ENCODE results near the gene XIRP2. TPM values are rescaled to one million over a fixed set of nuclear protein-coding genes. Genes with fewer than 3 reads are reported as not detected.

XIRP2 gene
- polyA plus RNA-seq, 1 experiment, result not detected

DNA sequence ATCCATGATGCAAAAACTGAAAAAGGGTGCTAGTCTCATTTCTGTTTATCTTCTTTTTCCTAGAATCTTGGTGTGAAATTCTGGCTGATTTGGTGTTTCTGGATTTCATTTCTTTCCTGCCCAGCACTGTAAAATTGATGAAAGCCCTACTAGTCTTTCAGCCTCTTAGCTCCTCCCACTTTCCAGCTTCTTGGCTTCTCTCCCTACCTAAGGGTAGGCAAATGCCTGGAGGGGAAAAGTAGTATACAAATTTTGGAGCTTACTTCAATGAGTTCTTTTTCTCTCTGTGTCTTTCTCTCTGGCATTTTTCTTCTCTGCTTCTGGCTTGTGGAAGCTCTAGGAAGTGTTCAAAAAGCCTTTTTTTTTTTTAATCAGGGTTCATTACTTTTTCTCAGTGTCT, 160.5 kb downstream of the XIRP2 start:
- Histone ChIP-seq H3K4me3 (ENCODE audit: low read depth, low read length) (no peak overlapping the region), H3K36me3 (ENCODE audit: control insufficient read depth, insufficient read depth, low read length) (no peaks in the 10 kb centered on the region), H3K27me3 (ENCODE audit: control insufficient read depth, insufficient read depth, low read length) (no peaks in the 10 kb centered on the region)
- DNase-seq (ENCODE audit: low read depth), result no peak
- ChIA-PET POLR2A (interaction anchor here (0.6 kb wide), 1 partner anchor 213 kb away, joined by 3 read pairs; no protein-coding TSS in a partner anchor), CTCF (no interaction called here)
- TF ChIP-seq, protein P1, sequence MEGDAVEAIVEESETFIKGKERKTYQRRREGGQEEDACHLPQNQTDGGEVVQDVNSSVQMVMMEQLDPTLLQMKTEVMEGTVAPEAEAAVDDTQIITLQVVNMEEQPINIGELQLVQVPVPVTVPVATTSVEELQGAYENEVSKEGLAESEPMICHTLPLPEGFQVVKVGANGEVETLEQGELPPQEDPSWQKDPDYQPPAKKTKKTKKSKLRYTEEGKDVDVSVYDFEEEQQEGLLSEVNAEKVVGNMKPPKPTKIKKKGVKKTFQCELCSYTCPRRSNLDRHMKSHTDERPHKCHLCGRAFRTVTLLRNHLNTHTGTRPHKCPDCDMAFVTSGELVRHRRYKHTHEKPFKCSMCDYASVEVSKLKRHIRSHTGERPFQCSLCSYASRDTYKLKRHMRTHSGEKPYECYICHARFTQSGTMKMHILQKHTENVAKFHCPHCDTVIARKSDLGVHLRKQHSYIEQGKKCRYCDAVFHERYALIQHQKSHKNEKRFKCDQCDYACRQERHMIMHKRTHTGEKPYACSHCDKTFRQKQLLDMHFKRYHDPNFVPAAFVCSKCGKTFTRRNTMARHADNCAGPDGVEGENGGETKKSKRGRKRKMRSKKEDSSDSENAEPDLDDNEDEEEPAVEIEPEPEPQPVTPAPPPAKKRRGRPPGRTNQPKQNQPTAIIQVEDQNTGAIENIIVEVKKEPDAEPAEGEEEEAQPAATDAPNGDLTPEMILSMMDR (IDR thresholded peaks at IDR 0.05; ENCODE audit: insufficient read depth, low read depth, low read length), result no peak

DNA sequence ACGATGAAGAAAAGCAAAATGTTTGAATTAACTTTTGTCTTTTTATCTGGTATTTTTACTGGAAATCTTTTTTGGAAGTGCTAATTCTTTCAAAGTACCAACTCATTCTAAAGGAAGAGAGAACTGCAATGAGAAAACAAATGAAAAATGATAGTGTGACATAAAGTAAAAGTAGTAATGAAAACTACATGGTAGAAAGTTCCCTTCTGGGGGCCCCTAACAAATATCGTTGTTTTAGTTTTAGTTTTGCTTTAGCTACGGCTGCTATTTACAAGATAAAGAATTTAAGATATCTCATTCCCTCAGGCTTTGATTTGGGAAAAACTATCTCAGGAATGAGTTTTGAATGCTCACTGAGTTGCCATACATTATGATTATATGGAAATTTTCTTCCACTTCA, 161.4 kb downstream of the XIRP2 start:
- no peaks in the 10 kb centered on the region for H3K27me3 ChIP-seq (ENCODE audit: control insufficient read depth, insufficient read depth, low read length)
- POLR2A ChIA-PET, result no interaction called here
- CTCF ChIA-PET, result no interaction called here
- TF ChIP-seq, protein P1 (IDR thresholded peaks at IDR 0.05; ENCODE audit: insufficient read depth, low read depth, low read length), result no peak
- no peak for DNase-seq (ENCODE audit: low read depth)
- no peak overlapping the region for H3K4me3 ChIP-seq (ENCODE audit: low read depth, low read length)
- no peaks in the 10 kb centered on the region for H3K36me3 ChIP-seq (ENCODE audit: control insufficient read depth, insufficient read depth, low read length)

DNA sequence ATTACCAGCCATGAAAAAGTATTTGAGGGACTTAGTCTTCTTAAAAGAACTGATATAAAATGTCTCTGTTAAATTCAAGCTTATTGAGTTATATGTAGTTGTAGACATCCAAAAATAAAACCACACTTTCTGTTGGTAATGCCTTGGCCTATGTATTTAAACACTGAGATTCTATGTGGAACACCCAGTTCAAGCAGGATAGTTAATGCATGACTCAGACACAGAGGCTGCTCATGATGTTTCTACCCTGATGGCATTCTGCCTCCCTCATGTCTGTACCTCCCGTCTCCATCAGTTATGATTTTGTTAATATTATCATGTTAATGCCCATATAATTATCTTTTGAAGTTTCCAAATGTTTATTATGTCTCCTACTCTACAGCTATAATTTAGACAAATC, 164.5 kb downstream of the XIRP2 start:
- Histone ChIP-seq H3K4me3 (ENCODE audit: low read depth, low read length) (no peak overlapping the region), H3K27me3 (ENCODE audit: control insufficient read depth, insufficient read depth, low read length) (no peaks in the 10 kb centered on the region), H3K36me3 (ENCODE audit: control insufficient read depth, insufficient read depth, low read length) (no peaks in the 10 kb centered on the region)
- TF ChIP-seq, protein P1 (IDR thresholded peaks at IDR 0.05; ENCODE audit: insufficient read depth, low read depth, low read length), result no peak
- no peak for DNase-seq (ENCODE audit: low read depth)
- ChIA-PET POLR2A (no interaction called here), CTCF (interaction anchor here (0.9 kb wide), 1 partner anchor 159 kb away, joined by 3 read pairs; no protein-coding TSS in a partner anchor)

DNA sequence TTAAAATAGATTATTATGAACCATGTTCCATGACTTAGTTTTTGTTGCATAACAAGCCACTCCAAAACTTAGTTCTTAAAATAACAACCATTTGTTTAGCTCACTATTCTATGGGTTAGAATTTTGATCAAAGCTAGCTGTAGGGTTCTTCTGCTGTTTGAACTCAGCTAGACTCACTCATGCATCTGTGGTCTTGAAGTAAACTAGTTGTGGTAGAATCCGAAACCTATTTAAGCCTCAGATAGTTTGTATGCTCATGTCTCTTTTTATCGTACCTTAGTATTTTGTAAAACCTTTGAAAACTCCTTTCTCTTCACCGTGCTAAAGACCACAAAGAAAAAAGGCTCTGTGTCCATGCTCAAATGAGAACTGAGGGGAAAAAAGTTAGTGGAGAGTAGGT, 166.6 kb downstream of the XIRP2 start:
- Histone ChIP-seq H3K27me3 (ENCODE audit: control insufficient read depth, insufficient read depth, low read length) (no peaks in the 10 kb centered on the region), H3K4me3 (ENCODE audit: low read depth, low read length) (no peak overlapping the region), H3K36me3 (ENCODE audit: control insufficient read depth, insufficient read depth, low read length) (no peaks in the 10 kb centered on the region)
- ChIA-PET POLR2A (no interaction called here), CTCF (no interaction called here)
- DNase-seq (ENCODE audit: low read depth), result no peak
- TF ChIP-seq, protein P1 (IDR thresholded peaks at IDR 0.05; ENCODE audit: insufficient read depth, low read depth, low read length), result no peak

DNA sequence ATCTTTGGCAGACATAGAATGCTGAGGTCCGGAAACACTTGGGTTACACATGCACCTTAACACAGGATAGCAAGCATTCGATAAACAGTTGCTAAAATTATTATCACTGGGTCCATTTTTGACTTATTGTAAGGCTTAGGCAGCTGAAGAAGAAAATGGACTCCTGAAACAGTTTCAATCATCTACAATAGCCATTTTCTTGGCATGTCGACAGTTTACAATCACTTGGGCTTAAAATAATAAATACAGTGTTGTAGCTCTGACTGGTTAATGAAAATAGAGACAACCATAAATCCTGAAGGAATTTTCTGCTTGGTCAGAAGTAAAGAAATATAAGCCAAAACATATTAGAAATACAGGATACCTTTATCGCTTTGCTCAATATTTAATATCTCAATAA, 169.2 kb downstream of the XIRP2 start:
- Histone ChIP-seq H3K4me3 (ENCODE audit: low read depth, low read length) (no peak overlapping the region), H3K36me3 (ENCODE audit: control insufficient read depth, insufficient read depth, low read length) (no peaks in the 10 kb centered on the region), H3K27me3 (ENCODE audit: control insufficient read depth, insufficient read depth, low read length) (no peaks in the 10 kb centered on the region)
- no peak for DNase-seq (ENCODE audit: low read depth)
- TF ChIP-seq, protein P1 (IDR thresholded peaks at IDR 0.05; ENCODE audit: insufficient read depth, low read depth, low read length), result no peak
- POLR2A ChIA-PET, result no interaction called here
- CTCF ChIA-PET, result no interaction called here
